Ishikawa (cell line): ENCODE data around the gene ARMC2.

ENCODE experiments used
- CEBPB ChIP-seq: IDR thresholded peaks from 2 replicates; pipeline ENCODE4 v1.6.1; 2012
- CREB1 ChIP-seq: IDR thresholded peaks from 2 replicates; pipeline ENCODE4 v1.6.1; 2012; ENCODE audit warnings: low read depth
- EGR1 ChIP-seq: IDR thresholded peaks from 2 replicates; pipeline ENCODE4 v1.6.1; 2012
- EP300 ChIP-seq: IDR thresholded peaks from 2 replicates; pipeline ENCODE4 v1.6.1; 2012; ENCODE audit warnings: borderline replicate concordance
- FOXM1 ChIP-seq: IDR thresholded peaks from 2 replicates; pipeline ENCODE4 v1.6.1; 2012; ENCODE audit warnings: low read depth, borderline replicate concordance
- MAX ChIP-seq: IDR thresholded peaks from 2 replicates; pipeline ENCODE4 v1.6.1; 2012
- NFIC ChIP-seq: IDR thresholded peaks from 2 replicates; pipeline ENCODE4 v1.6.1; 2012
- RAD21 ChIP-seq: IDR thresholded peaks from 2 replicates; pipeline ENCODE4 v1.6.1; 2012; ENCODE audit warnings: low read depth
- TAF1 ChIP-seq: IDR thresholded peaks from 2 replicates; pipeline ENCODE4 v1.6.1; 2012; ENCODE audit warnings: low read depth, mild to moderate bottlenecking
- TCF12 ChIP-seq: IDR thresholded peaks from 2 replicates; pipeline ENCODE4 v1.6.1; 2012; ENCODE audit warnings: low read depth
- TEAD4 ChIP-seq: IDR thresholded peaks from 2 replicates; pipeline ENCODE4 v1.6.1; 2012
- YY1 ChIP-seq: IDR thresholded peaks from 2 replicates; pipeline ENCODE4 v1.6.1; 2012; ENCODE audit warnings: low read depth
- TF ChIP-seq, protein P1 (sequence below): IDR thresholded peaks from 2 replicates; pipeline ENCODE4 v1.6.1; 2012
- TF ChIP-seq, protein P2 (sequence below): IDR thresholded peaks from 2 replicates; pipeline ENCODE4 v1.6.1; 2012; ENCODE audit warnings: low read depth, mild to moderate bottlenecking

- TF ChIP-seq, protein P1, sequence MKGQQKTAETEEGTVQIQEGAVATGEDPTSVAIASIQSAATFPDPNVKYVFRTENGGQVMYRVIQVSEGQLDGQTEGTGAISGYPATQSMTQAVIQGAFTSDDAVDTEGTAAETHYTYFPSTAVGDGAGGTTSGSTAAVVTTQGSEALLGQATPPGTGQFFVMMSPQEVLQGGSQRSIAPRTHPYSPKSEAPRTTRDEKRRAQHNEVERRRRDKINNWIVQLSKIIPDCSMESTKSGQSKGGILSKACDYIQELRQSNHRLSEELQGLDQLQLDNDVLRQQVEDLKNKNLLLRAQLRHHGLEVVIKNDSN: no peak
- TF ChIP-seq CEBPB: no peak
- TF ChIP-seq, protein P2, sequence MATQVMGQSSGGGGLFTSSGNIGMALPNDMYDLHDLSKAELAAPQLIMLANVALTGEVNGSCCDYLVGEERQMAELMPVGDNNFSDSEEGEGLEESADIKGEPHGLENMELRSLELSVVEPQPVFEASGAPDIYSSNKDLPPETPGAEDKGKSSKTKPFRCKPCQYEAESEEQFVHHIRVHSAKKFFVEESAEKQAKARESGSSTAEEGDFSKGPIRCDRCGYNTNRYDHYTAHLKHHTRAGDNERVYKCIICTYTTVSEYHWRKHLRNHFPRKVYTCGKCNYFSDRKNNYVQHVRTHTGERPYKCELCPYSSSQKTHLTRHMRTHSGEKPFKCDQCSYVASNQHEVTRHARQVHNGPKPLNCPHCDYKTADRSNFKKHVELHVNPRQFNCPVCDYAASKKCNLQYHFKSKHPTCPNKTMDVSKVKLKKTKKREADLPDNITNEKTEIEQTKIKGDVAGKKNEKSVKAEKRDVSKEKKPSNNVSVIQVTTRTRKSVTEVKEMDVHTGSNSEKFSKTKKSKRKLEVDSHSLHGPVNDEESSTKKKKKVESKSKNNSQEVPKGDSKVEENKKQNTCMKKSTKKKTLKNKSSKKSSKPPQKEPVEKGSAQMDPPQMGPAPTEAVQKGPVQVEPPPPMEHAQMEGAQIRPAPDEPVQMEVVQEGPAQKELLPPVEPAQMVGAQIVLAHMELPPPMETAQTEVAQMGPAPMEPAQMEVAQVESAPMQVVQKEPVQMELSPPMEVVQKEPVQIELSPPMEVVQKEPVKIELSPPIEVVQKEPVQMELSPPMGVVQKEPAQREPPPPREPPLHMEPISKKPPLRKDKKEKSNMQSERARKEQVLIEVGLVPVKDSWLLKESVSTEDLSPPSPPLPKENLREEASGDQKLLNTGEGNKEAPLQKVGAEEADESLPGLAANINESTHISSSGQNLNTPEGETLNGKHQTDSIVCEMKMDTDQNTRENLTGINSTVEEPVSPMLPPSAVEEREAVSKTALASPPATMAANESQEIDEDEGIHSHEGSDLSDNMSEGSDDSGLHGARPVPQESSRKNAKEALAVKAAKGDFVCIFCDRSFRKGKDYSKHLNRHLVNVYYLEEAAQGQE: no peak
- no peak for TF ChIP-seq EP300
- no peak for TF ChIP-seq CREB1
- no peak for TF ChIP-seq TAF1
- TF ChIP-seq MAX: no peak
- TF ChIP-seq RAD21: no peak
- no peak for TF ChIP-seq YY1
- TF ChIP-seq FOXM1: no peak
- TF ChIP-seq EGR1: no peak
- TF ChIP-seq NFIC: no peak
- TF ChIP-seq TEAD4: no peak
- no peak for TF ChIP-seq TCF12
These were observed 36.2 kb downstream of the ARMC2 start for GRCh38 chr6:108884211-108885059.
